ENCODE measurements around the gene MAGEC1. TPM values are rescaled to one million over a fixed set of nuclear protein-coding genes. Genes with fewer than 3 reads are reported as not detected.

MAGEC1 gene
- total and polyA plus RNA-seq, 10 of the 15 experiments (the other 5 are each of a cell fraction or from before 2014, with no cell fraction given): 0.05 to 0.41 TPM; not detected in 8

- ChIA-PET SMC1A (ENCODE audit: uncharacterized antibody, unreplicated experiment) (no interaction called here), RAD21 (ENCODE audit: unreplicated experiment) (no interaction called here), POLR2A (no interaction called here), CTCF (no interaction called here)
- WGBS (ENCODE audit: insufficient coverage, insufficient replicate concordance, low lambda C conversion rate, missing lambda C conversion rate): 22% methylated on average over 2 of the region's 2 CpGs
- ATAC-seq (no peak), FAIRE-seq (no peak), DNase-seq (ENCODE audit: low read depth, low spot score) (no peak)
- Histone ChIP-seq H3K9me3 (replicated peaks; ENCODE audit: control insufficient read depth, insufficient read depth, low read length) (no peaks in the 10 kb centered on the region), H3K27me3 (replicated peaks in 1 of 2; ENCODE audit: control insufficient read depth in 2 of 2, insufficient read depth in 2 of 2, low read length in 1 of 2) (no peaks in the 10 kb centered on the region), H4K20me1 (ENCODE audit: control insufficient read depth, insufficient read depth) (no peaks in the 10 kb centered on the region), H3K9ac (ENCODE audit: control insufficient read depth, insufficient read depth, low read length) (no peak overlapping the region), H3K4me1 (ENCODE audit: control insufficient read depth, insufficient read depth, low read length) (no peaks in the 10 kb centered on the region), H3K4me2 (ENCODE audit: control insufficient read depth, insufficient read depth) (no peak overlapping the region), H2AFZ (ENCODE audit: control insufficient read depth, low read depth, low read length) (no peak overlapping the region), H3K4me3 (no peak overlapping the region), H3K36me3 (ENCODE audit: control insufficient read depth in 2 of 2, insufficient read depth in 2 of 2, low read length in 1 of 2) (no peaks in the 10 kb centered on the region), H3K79me2 (ENCODE audit: control insufficient read depth, insufficient read depth, low read length) (no peaks in the 10 kb centered on the region), H3K27ac (ENCODE audit: control insufficient read depth, insufficient read depth) (no peak overlapping the region)
- TF ChIP-seq BHLHE40 (IDR thresholded peaks at IDR 0.05; ENCODE audit: borderline replicate concordance in 1 of 2, low read depth in 2 of 2, low read length in 1 of 2): no peak
- no peak for TF ChIP-seq TAF1 (IDR thresholded peaks at IDR 0.05; ENCODE audit: borderline replicate concordance, low read depth, low read length)
- in situ Hi-C loops (cut with MboI) (no loop called here), intact Hi-C loops (cut with micrococcal nuclease; ENCODE audit: unreplicated experiment) (no loop called here)
- BruUV-seq (replicated peaks): no TSS peak
These were observed 6.0 kb upstream of the MAGEC1 start for GRCh38 chrX:141897690-141898089.

GRCh38 chrX:141902366-141902765 is 1.3 kb upstream of the MAGEC1 start:
- SMC1A ChIA-PET (ENCODE audit: uncharacterized antibody, unreplicated experiment): no interaction called here
- BruUV-seq (replicated peaks): no TSS peak
- no peak overlapping the region for H3K9ac ChIP-seq (ENCODE audit: control insufficient read depth, insufficient read depth, low read length)
- RAD21 ChIA-PET (ENCODE audit: unreplicated experiment): no interaction called here
- no peaks in the 10 kb centered on the region for H3K36me3 ChIP-seq (ENCODE audit: control insufficient read depth in 2 of 2, insufficient read depth in 2 of 2, low read length in 1 of 2)
- no peaks in the 10 kb centered on the region for H3K79me2 ChIP-seq (ENCODE audit: control insufficient read depth, insufficient read depth, low read length)
- WGBS (ENCODE audit: insufficient coverage, insufficient replicate concordance, low lambda C conversion rate, missing lambda C conversion rate): 71% methylated on average over 4 of the region's 4 CpGs
- intact Hi-C loops (cut with micrococcal nuclease; ENCODE audit: unreplicated experiment): no loop called here
- DNase-seq (ENCODE audit: low read depth, low spot score) (no peak), FAIRE-seq (no peak), ATAC-seq (no peak)
- POLR2A ChIA-PET: no interaction called here
- no peaks in the 10 kb centered on the region for H3K27me3 ChIP-seq (replicated peaks in 1 of 2; ENCODE audit: control insufficient read depth in 2 of 2, insufficient read depth in 2 of 2, low read length in 1 of 2)
- no peak overlapping the region for H3K4me2 ChIP-seq (ENCODE audit: control insufficient read depth, insufficient read depth)
- CTCF ChIA-PET: no interaction called here
- H3K4me1 ChIP-seq (ENCODE audit: control insufficient read depth, insufficient read depth, low read length): no peaks in the 10 kb centered on the region
- H2AFZ ChIP-seq (ENCODE audit: control insufficient read depth, low read depth, low read length): no peak overlapping the region
- no peak overlapping the region for H3K27ac ChIP-seq (ENCODE audit: control insufficient read depth, insufficient read depth)
- H3K9me3 ChIP-seq (replicated peaks; ENCODE audit: control insufficient read depth, insufficient read depth, low read length): no peaks in the 10 kb centered on the region
- in situ Hi-C loops (cut with MboI): no loop called here
- H4K20me1 ChIP-seq (ENCODE audit: control insufficient read depth, insufficient read depth): no peaks in the 10 kb centered on the region
- no peak overlapping the region for H3K4me3 ChIP-seq
- TF ChIP-seq SMARCA5 (IDR thresholded peaks at IDR 0.05) (no peak), SIN3A (IDR thresholded peaks at IDR 0.05; ENCODE audit: low read depth, low read length) (no peak), TBL1XR1 (IDR thresholded peaks at IDR 0.05; ENCODE audit: low read depth, low read length) (no peak), CEBPB (IDR thresholded peaks at IDR 0.05; ENCODE audit: borderline replicate concordance in 1 of 2, low read depth in 2 of 2, low read length in 2 of 2) (no peak), NFYA (IDR thresholded peaks at IDR 0.05; ENCODE audit: borderline replicate concordance, low read depth, low read length) (no peak), RELA (IDR thresholded peaks at IDR 0.05; ENCODE audit: borderline replicate concordance, partially characterized antibody) (no peak), YY1 (IDR thresholded peaks at IDR 0.05; ENCODE audit: low read depth, low read length) (no peak), IRF5 (IDR thresholded peaks at IDR 0.05; ENCODE audit: borderline replicate concordance) (no peak), GABPA (IDR thresholded peaks at IDR 0.05; ENCODE audit: low read depth) (no peak), SPI1 (IDR thresholded peaks at IDR 0.05; ENCODE audit: borderline replicate concordance, insufficient read depth, low read depth, low read length) (no peak), GATAD2B (conservative IDR thresholded peaks at IDR 0.05; ENCODE audit: low read depth) (no peak), HDGF (IDR thresholded peaks at IDR 0.05) (no peak), MXI1 (IDR thresholded peaks at IDR 0.05; ENCODE audit: low read depth, low read length) (no peak), PAX8 (IDR thresholded peaks at IDR 0.05) (no peak), EGR1 (IDR thresholded peaks at IDR 0.05; ENCODE audit: borderline replicate concordance in 1 of 2, low read depth in 2 of 2, low read length in 2 of 2) (no peak), USF1 (IDR thresholded peaks at IDR 0.05; ENCODE audit: borderline replicate concordance, extremely low read length, insufficient read depth, low read depth, low read length) (no peak)
